Rectal smooth muscle tissue (tissue), 1 donor: Measurements from ENCODE around the gene TRIM2.
"Not testable (repeated sequence)": the region's sequence is repeated elsewhere in the genome, so short reads cannot be mapped to it uniquely, and the experiment has no call there.

Source experiments
- H3K27ac ChIP-seq: one replicate; pipeline ENCODE4 v1.7.0; 2013; ENCODE audit warnings: low read depth, low read length, inconsistent platforms
- H3K27me3 ChIP-seq: one replicate; pipeline ENCODE4 v1.7.0; 2013; ENCODE audit warnings: low read length; ENCODE audit not compliant: control insufficient read depth, insufficient read depth
- H3K36me3 ChIP-seq: one replicate; pipeline ENCODE4 v1.7.0; 2013; ENCODE audit warnings: low read length; ENCODE audit not compliant: control insufficient read depth, insufficient read depth
- H3K4me1 ChIP-seq: one replicate; pipeline ENCODE4 v1.7.0; 2013; ENCODE audit warnings: low read length; ENCODE audit not compliant: control insufficient read depth, insufficient read depth
- H3K4me3 ChIP-seq: one replicate; pipeline ENCODE4 v1.7.0; 2013; ENCODE audit warnings: low read length
- H3K9ac ChIP-seq: one replicate; pipeline ENCODE4 v1.7.0; 2013; ENCODE audit warnings: low read length

Gene TRIM2

GRCh38 chr4:153204247-153204671, at the start of gene TRIM2:
Gene TRIM2, plus strand, starts transcription at chr4:153204443. Its CDS starts 88 bp downstream, at chr4:153204531.
- no peaks in the 10 kb centered on the region for H3K36me3 ChIP-seq
- H3K27me3 ChIP-seq = no peaks in the 10 kb centered on the region
- no peaks in the 10 kb centered on the region for H3K4me1 ChIP-seq
- peak within 1 kb of the TSS; percentile 6 for H3K9ac ChIP-seq
- H3K4me3 ChIP-seq = peak within 1 kb of the TSS; percentile 52
- no peak within 1 kb of the TSS for H3K27ac ChIP-seq

- Histone ChIP-seq H3K4me3 (no peak overlapping the region), H3K4me1 (peaks cover 6% of the 10 kb centered on the region), H3K27me3 (no peaks in the 10 kb centered on the region), H3K9ac (no peak overlapping the region), H3K27ac (no peak overlapping the region), H3K36me3 (no peaks in the 10 kb centered on the region)
Measured at GRCh38 chr4:153155686-153156085, 48.6 kb upstream of the TRIM2 start.

DNA sequence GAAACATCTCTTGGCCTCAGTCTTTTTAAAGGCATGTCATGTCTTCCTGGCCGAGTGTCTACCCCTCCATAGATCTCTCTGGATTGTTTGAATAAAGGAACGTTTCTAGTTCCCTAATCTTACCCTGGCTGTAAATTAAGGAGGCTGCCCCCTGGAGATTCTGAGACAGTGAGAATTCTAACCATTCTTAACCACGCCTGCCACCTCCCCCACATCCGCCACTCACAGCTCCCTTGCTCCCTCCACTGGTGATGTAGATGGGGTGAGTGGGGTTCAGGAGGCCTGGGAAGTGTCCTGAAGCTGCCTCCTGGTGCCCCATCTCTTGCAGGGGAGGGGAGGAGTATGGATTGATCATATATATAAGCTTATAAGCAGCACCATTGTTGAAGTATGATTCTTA, 48.0 kb upstream of the TRIM2 start:
- H3K4me1 ChIP-seq = peaks cover 6% of the 10 kb centered on the region
- no peaks in the 10 kb centered on the region for H3K36me3 ChIP-seq
- H3K4me3 ChIP-seq = no peak overlapping the region
- H3K27ac ChIP-seq = no peak overlapping the region
- H3K27me3 ChIP-seq = no peaks in the 10 kb centered on the region
- H3K9ac ChIP-seq = no peak overlapping the region

DNA sequence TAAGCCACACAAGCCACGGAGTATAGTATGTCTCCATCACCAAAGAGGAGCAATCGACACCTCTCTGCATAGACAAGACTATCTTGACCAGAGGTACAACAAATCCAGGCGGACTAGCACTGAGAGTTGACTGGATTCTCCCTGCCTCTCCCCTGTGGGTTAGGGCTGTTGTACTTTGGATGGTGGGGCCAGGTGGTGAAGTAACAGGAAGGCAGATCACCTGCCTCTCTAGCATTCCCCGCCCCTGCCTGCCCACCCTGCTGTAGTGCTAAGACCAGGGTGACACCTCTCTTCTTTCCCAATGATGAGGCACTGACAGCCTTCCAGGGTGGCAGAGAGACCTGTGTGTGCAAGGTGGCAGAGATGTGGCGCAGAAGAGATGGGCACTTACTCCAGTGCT, 47.5 kb upstream of the TRIM2 start:
- Histone ChIP-seq H3K27ac (no peak overlapping the region), H3K4me3 (no peak overlapping the region), H3K36me3 (no peaks in the 10 kb centered on the region), H3K4me1 (peaks cover 6% of the 10 kb centered on the region), H3K27me3 (no peaks in the 10 kb centered on the region), H3K9ac (no peak overlapping the region)

- H3K4me1 ChIP-seq = peaks cover 4% of the 10 kb centered on the region
- no peak overlapping the region for H3K9ac ChIP-seq
- H3K27ac ChIP-seq = no peak overlapping the region
- H3K4me3 ChIP-seq = no peak overlapping the region
- no peaks in the 10 kb centered on the region for H3K36me3 ChIP-seq
- H3K27me3 ChIP-seq = no peaks in the 10 kb centered on the region
Measured at GRCh38 chr4:153159016-153159415, 45.2 kb upstream of the TRIM2 start.

- Histone ChIP-seq H3K4me3 (no peak overlapping the region), H3K9ac (no peak overlapping the region), H3K36me3 (no peaks in the 10 kb centered on the region), H3K4me1 (no peaks in the 10 kb centered on the region), H3K27me3 (no peaks in the 10 kb centered on the region), H3K27ac (no peak overlapping the region)
Measured at GRCh38 chr4:153159728-153160221, 44.5 kb upstream of the TRIM2 start.

DNA sequence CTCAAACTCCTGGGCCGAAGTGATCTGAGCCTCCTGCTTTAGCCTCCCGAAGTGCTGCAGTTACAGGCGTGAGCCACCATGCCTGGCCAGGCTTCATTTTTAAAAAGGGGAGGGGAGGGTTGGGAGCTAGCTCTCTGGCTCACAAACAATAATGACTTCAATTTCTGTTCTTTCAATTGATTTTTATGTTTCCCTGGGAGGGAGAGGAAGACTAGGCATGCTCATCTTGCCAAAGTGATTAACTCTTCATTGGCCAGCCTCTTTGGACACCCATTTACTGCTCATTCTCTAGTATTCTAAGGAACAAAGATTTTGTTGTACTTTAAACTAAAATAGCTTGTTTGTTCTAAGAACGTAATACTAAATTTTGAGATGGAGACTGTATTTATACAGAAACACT, 43.4 kb upstream of the TRIM2 start:
- Histone ChIP-seq H3K4me3 (no peak overlapping the region), H3K27me3 (no peaks in the 10 kb centered on the region), H3K36me3 (no peaks in the 10 kb centered on the region), H3K27ac (no peak overlapping the region), H3K9ac (no peak overlapping the region), H3K4me1 (no peaks in the 10 kb centered on the region)

DNA sequence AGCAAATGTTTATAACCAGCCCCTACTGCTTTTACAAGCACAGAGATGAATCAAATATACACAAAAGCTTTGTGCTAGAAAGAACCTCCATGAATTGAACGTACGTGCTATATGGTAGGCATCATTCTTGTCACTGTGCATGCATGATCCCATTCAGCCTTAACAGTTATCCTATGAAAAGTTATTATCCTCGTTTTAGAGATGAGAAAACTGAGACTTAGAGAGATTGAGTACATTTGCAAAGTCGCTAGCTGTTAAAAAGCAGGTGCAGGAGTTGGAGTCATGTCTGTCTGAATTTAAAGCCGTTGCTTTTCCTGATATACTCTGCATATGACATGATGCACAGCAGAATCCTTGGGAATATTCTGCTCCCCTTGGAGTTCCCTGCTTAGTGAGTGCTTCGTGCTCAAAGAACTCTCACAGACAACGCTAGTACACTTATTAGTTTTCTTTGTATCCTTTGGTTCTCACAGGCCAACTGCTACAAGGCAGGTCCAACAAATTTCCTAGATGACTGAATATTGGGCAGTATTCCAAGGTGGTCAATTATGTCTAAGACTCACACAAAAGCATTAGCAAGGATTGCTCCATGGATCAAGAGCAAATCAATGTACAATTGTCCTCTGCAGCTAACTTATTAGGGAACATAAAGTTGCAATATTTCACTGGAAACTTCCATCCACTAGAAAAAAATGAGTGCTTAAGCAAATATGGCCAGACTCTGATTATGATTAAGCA, 42.8 kb upstream of the TRIM2 start:
- Histone ChIP-seq H3K36me3 (no peaks in the 10 kb centered on the region), H3K27ac (no peak overlapping the region), H3K27me3 (no peaks in the 10 kb centered on the region), H3K9ac (no peak overlapping the region), H3K4me1 (no peaks in the 10 kb centered on the region), H3K4me3 (no peak overlapping the region)

GRCh38 chr4:153165236-153165635, 39.0 kb upstream of the TRIM2 start:
- H3K9ac ChIP-seq, H3K27me3 ChIP-seq, H3K4me3 ChIP-seq, H3K4me1 ChIP-seq, H3K27ac ChIP-seq, H3K36me3 ChIP-seq: not testable (repeated sequence)

DNA sequence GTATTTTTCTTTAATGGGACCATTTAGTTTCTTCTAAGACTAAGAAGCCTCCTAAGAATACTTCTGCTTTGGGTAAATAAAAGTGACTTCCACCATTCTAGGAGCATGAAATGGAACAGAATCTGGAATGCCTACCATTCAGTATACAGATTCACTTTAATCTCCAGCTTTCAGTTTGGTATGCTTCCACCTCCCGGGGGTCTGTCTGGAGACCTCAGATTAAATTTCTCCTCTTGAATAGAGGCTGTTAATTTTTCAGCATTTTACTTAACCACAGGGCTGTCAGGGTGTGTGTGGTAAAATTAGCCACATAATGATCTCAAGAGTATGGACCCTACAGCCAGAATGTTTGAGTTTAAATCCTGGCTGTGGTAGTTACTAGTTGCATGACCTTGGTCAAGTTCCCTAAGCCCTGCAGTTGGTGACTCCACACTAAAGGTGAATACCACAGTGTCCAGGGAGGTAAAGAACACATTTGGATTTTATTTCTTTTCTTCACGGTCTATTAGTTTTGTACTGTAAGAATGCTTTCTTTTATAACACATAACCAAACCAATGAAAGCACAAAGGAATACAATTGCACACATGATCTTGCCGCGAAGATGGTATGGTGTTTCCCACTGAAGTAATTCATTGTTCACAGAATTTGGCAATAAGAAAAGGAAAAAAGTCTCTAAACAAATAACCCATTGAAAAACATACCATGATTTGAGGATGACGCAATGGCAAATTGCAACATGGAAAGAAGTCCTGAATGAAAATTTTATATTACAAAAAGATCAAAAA, 37.3 kb upstream of the TRIM2 start:
- H3K4me1 ChIP-seq = no peaks in the 10 kb centered on the region
- no peak overlapping the region for H3K27ac ChIP-seq
- no peak overlapping the region for H3K4me3 ChIP-seq
- H3K36me3 ChIP-seq = no peaks in the 10 kb centered on the region
- no peaks in the 10 kb centered on the region for H3K27me3 ChIP-seq
- H3K9ac ChIP-seq = no peak overlapping the region

DNA sequence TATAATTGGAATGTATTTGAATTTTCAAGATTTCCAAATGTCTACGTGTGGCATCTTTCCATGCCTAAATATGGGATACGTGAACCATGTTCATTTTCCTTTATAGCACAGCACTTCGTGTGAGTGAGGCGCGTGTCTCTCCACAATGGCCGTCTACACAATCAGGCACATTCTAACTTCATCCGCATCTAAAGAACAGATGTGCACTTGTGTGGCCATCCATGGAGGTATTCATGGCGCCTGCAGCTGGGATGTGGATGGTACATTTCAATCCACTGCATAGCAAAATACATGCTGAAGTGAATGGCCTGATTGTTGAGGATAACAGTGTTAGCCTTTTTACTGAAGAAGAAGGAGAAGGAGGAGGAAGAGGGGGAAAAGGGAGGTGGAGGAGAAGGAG, 34.5 kb upstream of the TRIM2 start:
- no peak overlapping the region for H3K4me3 ChIP-seq
- H3K9ac ChIP-seq = no peak overlapping the region
- H3K4me1 ChIP-seq = no peaks in the 10 kb centered on the region
- H3K36me3 ChIP-seq = no peaks in the 10 kb centered on the region
- H3K27me3 ChIP-seq = no peaks in the 10 kb centered on the region
- H3K27ac ChIP-seq = no peak overlapping the region

DNA sequence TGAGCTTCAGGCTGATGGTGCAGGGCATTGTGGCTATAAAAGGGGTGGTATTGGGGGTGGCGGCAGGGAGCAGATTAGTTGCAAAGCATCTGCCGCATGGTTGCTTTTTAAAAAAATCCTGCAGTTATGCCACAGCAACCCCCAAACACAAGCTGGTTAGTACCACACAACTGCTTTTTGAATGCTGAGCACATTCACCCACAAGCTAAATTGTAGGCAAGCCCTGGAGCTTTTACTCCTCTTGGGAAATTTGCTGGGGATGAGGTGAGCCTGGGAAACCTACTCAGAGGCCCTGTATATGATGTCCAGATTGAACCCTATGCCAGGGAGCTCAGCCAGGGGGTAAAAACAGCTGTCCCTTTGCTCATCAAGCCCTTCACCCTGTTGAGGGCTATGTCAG, 33.8 kb upstream of the TRIM2 start:
- Histone ChIP-seq H3K9ac (no peak overlapping the region), H3K4me1 (no peaks in the 10 kb centered on the region), H3K27ac (no peak overlapping the region), H3K4me3 (no peak overlapping the region), H3K36me3 (no peaks in the 10 kb centered on the region), H3K27me3 (no peaks in the 10 kb centered on the region)
